Dermis microvascular lymphatic vessel endothelial cell (primary cell): Measurements from ENCODE around the gene SYDE2. TPM values are rescaled to one million over a fixed set of nuclear protein-coding genes. Genes with fewer than 3 reads are reported as not detected.
A peak's percentile ranks its signal among the peaks of the same experiment; 100 is the strongest.

Experiments used
- DNase-seq, 2 donors: peaks; one replicate each; pipeline versions ENCODE4 v3.0.0 to v3.0.0-alpha.2; 2010; ENCODE audit warnings: low read depth in 2 of 2
- total RNA-seq: library from RNA; depleted of rRNA; stranded (reverse); fragments of >200 nt; gene quantifications from 2 replicates; pipeline ENCODE4 v1.2.1, GENCODE V29; 2014

Gene SYDE2
- total RNA-seq, 1 donor from 2014 or later, result 4.0 TPM

DNA sequence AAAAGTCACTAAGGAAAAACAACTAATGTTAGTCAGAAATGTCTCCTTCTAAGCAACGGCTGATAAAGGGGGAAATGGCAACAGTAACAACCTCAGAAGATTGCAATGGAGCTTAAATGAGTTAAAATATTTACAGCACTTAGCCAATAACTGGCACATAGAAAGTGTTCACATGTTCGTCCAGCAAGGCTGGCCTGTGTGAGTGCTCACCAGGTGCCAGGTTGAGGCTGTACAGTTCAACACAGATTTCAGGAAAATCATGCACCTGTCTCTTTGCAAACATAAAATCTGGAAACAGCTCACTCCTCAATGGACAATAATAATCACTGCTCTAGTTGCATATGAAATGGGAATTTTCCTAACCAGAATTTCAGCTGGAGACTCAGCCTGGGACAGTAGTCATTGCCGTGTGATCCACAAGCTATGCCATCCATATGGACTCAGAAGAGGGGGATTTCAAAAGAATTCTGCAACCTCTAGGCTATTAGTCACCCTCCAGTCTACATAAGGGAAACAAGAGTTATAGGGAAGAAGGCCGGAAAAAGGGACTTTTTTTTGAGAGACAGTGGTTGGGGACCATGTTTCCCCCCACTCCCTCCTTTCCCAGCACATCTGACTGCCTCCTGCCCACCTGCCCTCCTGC, 68.6 kb downstream of the SYDE2 start:
- DNase-seq, result no peak

DNA sequence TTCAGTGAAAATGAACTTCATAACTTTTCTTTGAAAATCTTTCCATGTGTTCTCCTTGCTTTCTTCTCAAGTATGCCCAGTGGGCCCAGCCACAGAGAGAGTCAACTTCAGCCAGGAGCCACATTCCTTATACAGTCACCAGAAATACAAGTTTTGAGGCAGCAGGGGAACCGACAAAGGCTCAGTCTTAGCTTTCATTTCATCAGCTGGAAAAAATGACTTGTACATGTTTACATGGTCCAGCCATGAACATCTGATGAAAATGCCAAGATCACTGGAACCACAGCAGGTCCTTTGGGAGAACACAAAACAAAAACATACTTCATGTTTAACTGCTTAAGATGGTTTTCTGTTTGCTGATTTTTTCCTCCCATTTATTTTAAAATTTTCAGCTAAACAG, 72.5 kb downstream of the SYDE2 start:
- no peak for DNase-seq

DNA sequence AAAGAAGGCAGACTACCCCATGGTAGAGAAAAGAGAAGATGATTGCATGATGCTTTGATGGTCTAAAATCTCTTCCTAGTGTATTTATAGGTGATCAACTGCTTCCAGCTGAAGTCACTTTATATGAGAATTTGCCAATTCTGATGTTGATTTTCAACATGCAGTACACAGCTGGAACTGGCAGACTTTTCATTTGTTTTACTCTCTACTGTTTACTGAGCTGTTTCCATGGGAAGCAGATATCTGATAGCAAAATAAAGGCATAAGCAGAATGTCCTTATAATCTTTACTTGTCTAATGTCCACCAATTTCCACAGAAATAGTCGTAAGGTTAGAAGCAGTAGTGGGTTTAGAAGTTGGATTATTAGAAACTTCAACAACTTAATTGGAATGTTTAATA, 74.9 kb downstream of the SYDE2 start:
- DNase-seq, result no peak

DNA sequence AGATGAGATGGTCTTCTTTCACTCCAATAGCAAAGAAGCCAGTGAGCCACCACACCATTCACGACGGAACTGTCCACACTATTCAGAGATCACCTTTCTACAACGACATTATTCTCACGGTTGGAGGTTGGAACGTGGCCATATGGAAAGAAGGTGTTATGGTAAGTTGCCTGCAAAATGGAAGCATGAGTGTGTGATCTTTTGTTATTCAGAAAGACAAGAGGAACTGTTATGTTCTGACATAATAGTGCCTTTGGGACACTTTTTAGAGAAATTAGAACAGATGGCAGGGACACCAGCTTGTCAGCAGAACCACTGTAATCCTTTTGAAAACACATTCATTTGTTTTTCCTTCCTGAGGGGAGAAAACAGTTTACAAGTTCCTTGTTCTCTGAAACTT, 76.7 kb downstream of the SYDE2 start:
- no peak for DNase-seq

DNA sequence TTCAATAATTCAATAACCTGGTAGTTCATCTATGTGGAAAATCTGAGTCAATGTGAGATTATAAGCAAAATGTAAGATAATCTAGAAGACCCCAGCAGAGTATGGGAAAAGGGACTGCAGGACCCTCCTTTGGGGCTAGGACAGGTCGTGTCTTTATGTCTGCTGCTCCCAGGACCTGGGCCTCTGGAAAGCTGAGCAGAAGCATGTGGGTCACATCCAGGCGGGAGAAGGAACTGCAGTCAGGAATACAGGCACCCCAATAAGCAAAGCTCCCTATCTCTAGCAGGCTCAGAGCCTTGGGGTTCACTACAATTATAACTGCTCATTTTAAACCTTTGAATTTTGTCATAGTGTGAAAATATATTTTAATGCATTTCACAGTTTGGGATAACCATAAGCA, 78.6 kb downstream of the SYDE2 start:
- no peak for DNase-seq

DNA sequence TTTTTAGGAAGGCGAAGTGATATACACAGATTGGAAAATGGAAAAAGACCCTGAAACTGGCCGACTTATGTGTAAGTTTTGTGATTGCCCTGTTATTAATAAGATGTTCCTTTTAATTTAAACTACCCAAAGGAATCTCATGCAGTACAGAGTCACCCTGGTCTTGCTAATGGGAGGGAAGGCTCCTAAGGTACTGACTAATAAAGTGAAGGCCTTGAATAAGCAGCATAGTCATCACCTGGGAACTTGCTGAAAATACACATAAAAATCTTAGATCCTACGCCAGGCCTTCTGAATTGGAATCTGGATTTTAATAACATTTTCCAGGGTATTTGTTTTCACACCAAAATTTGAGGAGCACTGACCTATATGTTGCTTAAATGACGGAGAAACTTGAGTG, 79.1 kb downstream of the SYDE2 start:
- no peak for DNase-seq

DNA sequence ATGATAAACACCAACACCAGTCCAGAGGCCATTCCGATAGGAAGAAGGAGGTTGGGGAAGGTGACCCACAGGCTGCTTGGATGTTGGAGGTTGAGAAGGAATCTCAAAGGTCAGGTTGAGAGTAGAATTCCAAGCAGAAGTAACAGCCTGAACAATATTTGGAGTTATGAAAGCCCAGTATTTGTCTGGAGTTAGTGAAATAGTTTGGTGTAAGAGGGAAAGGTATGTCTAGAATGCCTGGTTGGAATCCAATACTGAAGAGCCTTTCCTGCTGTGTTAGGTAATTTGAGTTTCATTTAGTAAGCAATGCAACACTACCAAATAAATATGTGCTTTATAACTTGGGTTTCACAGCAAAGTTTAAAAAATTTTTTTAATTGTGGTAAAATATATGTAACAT, 82.1 kb downstream of the SYDE2 start:
- DNase-seq, result no peak

DNA sequence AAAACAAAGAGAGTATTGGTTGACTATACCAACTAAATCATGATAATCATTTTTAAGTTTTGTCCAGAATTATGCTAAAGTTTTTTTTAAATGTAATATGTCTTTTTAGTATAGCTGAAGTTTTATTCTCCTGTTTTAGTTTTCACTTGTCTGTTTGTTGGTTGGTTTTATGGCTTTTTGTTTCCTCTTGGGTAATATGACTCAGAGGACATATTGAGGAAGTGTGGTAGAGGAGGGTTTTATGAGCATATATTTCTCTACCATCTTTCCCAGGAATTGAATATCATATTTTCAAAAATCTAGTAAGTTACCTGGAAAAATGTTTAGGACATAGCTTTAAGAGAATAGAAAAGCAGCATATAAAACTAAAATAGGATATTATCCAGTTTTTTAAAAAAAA, 84.0 kb downstream of the SYDE2 start:
- DNase-seq, result no peak

DNA sequence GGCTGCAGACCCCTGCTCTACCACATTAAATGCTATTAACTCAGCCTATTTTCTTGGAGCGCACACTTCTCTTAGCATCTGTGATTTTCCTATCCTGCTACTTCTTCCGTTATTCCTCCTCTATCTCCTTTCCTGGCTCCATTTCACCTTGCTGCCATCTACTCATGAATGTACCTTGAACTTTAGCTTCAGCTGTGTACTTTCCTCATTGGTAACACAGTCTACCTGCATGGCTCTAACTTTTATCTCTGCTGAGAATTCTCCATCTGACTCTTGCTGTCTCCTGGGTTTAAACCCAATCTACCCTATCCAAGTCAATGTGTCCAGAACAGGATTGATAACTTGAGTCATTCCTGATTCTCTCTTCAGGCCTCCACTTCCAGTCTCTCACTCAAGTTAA, 84.9 kb downstream of the SYDE2 start:
- DNase-seq, result no peak

DNA sequence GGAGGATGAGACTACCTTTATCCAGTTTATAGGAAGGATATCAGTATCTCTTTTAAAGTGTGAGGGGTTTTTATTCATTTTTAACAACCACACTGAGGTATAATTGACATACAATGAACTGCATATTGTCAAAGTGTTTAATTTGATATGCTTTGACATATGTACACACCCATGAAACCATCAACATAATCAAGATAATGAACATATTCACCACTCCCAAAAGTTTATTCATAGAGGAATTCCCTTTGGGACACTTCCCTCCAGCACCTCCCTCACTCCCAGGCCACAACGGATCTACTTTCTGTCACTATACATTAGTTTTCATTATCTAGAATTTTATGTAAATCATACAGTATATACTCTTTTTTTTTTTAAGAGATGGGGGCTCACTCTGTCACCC, 89.1 kb downstream of the SYDE2 start:
- no peak for DNase-seq

DNA sequence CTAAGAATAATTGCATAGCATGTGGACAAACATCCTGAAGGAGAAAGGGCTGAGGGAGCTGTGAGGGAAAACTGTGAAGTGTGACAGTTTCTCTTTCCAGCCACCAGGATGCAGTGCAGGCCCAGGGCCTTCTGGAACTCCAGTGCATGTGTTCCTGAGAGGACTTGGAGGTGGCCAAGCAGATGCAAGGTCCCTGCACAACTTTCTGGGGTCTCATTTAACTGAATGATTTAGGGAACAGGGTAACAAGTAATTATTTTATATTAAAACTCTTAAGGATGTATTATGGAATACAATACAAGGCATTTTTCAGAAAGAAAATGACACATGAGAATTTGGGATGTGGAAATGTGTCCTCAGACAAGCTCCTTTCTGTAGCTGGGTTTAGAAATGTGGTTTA, 91.3 kb downstream of the SYDE2 start:
- DNase-seq, result peak; percentile 24 to 66

Other genes with a start within 250 kb of the SYDE2 start
- not detected in 2 replicates for gene MCOLN2, start 203.9 kb downstream of the SYDE2 start, total RNA-seq
- gene MCOLN3, start 152.5 kb downstream of the SYDE2 start, total RNA-seq, result not detected in 2 replicates
- gene C1orf52, start 58.6 kb upstream of the SYDE2 start, total RNA-seq, result 12.3 and 16.2 TPM in 2 replicates
- gene BCL10, start 75.6 kb upstream of the SYDE2 start, total RNA-seq, result 51.3 and 65.4 TPM in 2 replicates